GM12873 (cell line): ENCODE measurements around the gene RGS7.

Source experiments
- CTCF ChIP-seq: IDR thresholded peaks from 2 replicates; pipeline ENCODE4 v1.5.1; 2012; ENCODE audit warnings: low read depth, mild to moderate bottlenecking, moderate library complexity, low read length, control low read depth; ENCODE audit not compliant: insufficient read depth; ENCODE audit errors: missing control alignments

RGS7 gene

GRCh38 chr1:240813720-240814119, 543.3 kb downstream of the RGS7 start:
- no peak for TF ChIP-seq CTCF

- no peak for TF ChIP-seq CTCF
These were observed 545.7 kb downstream of the RGS7 start for GRCh38 chr1:240811256-240811655.

- TF ChIP-seq CTCF, result no peak
These were observed 548.6 kb downstream of the RGS7 start for GRCh38 chr1:240808381-240808780.

- no peak for TF ChIP-seq CTCF
These were observed 550.7 kb downstream of the RGS7 start for GRCh38 chr1:240806200-240806745.

GRCh38 chr1:240804475-240804874, 552.5 kb downstream of the RGS7 start:
- no peak for TF ChIP-seq CTCF

- TF ChIP-seq CTCF, result no peak
These were observed 553.9 kb downstream of the RGS7 start for GRCh38 chr1:240803151-240803550.

GRCh38 chr1:240802271-240802670, 554.7 kb downstream of the RGS7 start:
- TF ChIP-seq CTCF, result no peak

- TF ChIP-seq CTCF, result no peak
These were observed 555.6 kb downstream of the RGS7 start for GRCh38 chr1:240801442-240801841.
